ENCODE measurements around the gene LRRTM3. TPM values are rescaled to one million over a fixed set of nuclear protein-coding genes. Genes with fewer than 3 reads are reported as not detected.

Gene LRRTM3
- polyA plus RNA-seq, 1 experiment: not detected

DNA sequence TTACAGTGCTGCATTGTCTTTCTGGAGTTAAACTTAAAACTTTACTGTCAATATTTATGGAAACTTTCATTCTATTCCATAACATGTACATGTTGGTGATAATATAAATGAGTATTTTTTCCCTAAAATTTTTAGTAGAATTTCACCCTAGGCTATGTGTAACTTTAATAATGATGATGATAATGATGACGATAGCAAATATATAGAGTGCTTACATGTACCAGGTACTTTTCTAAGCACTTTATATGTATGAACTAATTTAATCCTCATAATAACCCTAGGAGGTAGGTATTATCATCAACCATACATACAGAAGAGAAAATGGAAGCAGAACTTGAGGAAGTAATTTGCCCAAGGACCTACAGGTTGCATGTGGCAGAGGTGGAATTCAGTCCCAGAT is 85.6 kb downstream of the LRRTM3 start:
- ChIA-PET POLR2A (no interaction called here), CTCF (interaction anchor here (0.6 kb wide), 1 partner anchor 309 kb away, joined by 4 read pairs; no protein-coding TSS in a partner anchor)
- Histone ChIP-seq H3K9me3 (ENCODE audit: control insufficient read depth, insufficient read depth, low read length) (no peaks in the 10 kb centered on the region), H3K27me3 (ENCODE audit: control insufficient read depth, insufficient read depth, low read length) (no peaks in the 10 kb centered on the region), H3K4me3 (ENCODE audit: low read depth, low read length) (no peak overlapping the region), H3K27ac (ENCODE audit: low read depth, low read length) (no peak overlapping the region)
- TF ChIP-seq, protein P1, sequence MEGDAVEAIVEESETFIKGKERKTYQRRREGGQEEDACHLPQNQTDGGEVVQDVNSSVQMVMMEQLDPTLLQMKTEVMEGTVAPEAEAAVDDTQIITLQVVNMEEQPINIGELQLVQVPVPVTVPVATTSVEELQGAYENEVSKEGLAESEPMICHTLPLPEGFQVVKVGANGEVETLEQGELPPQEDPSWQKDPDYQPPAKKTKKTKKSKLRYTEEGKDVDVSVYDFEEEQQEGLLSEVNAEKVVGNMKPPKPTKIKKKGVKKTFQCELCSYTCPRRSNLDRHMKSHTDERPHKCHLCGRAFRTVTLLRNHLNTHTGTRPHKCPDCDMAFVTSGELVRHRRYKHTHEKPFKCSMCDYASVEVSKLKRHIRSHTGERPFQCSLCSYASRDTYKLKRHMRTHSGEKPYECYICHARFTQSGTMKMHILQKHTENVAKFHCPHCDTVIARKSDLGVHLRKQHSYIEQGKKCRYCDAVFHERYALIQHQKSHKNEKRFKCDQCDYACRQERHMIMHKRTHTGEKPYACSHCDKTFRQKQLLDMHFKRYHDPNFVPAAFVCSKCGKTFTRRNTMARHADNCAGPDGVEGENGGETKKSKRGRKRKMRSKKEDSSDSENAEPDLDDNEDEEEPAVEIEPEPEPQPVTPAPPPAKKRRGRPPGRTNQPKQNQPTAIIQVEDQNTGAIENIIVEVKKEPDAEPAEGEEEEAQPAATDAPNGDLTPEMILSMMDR (IDR thresholded peaks at IDR 0.05; ENCODE audit: low read depth, low read length): no peak
- DNase-seq (ENCODE audit: low read depth, low spot score): no peak

DNA sequence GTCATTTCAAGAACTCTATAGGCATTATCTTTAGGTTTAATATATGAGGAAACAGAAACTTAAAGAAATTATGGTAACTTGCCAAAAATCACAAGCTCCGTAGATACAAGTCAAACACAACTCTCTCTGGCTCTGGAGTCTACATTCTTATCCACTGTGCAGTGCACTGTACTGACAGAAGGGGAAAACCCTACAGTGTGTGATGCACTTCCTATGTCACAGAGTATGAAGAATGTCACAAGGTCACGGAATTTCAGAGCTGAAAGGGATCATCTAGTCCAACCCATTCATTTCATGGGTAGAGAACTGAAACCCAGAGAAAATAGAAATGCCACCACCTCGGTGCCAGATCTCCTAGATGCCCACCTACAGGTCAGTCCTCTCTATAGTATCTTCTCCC is 86.1 kb downstream of the LRRTM3 start:
- H3K27ac ChIP-seq (ENCODE audit: low read depth, low read length): no peak overlapping the region
- H3K9me3 ChIP-seq (ENCODE audit: control insufficient read depth, insufficient read depth, low read length): no peaks in the 10 kb centered on the region
- no peaks in the 10 kb centered on the region for H3K27me3 ChIP-seq (ENCODE audit: control insufficient read depth, insufficient read depth, low read length)
- H3K4me3 ChIP-seq (ENCODE audit: low read depth, low read length): no peak overlapping the region
- ChIA-PET POLR2A (no interaction called here), CTCF (interaction anchor here (0.6 kb wide), 1 partner anchor 308 kb away, joined by 4 read pairs; no protein-coding TSS in a partner anchor)
- no peak for DNase-seq (ENCODE audit: low read depth, low spot score)
- TF ChIP-seq, protein P1 (IDR thresholded peaks at IDR 0.05; ENCODE audit: low read depth, low read length): no peak

DNA sequence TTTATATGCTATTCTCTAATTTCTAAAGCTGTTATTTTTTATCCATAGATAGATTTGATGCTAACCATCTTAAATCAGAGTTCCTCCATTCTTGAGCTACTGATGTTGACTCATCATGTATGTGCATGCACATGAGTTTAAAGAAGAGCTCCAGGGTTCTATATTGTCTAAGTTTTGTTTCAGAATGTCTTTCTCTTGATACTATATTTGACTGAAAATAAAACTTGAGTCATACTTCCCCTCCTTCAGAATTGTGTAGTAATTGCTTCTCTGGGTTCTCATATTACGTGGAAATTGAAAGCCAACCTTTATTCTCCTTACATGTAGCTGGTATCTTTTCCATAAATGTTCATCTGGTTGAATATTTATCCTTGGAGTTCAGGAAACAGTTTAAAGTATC is 89.4 kb downstream of the LRRTM3 start:
- ChIA-PET POLR2A (no interaction called here), CTCF (no interaction called here)
- no peak overlapping the region for H3K27ac ChIP-seq (ENCODE audit: low read depth, low read length)

DNA sequence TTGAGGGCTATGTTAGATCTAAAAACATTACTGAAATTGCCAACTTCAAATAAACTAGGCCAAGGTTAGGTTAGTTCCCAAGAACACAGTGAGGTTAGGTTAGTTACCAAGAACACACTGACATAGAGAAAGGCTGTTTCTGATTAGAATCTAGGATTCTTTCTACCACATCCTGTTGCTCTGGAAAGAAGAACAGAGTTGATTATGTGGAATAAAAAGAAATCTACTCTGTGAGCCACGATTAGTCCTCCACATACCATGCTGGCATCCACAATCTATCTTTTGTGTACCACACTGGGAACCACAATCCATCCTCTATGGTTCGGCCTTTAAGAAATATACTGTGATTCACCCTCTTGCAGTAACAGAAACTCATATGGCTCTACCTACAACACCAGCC is 91.4 kb downstream of the LRRTM3 start:
- TF ChIP-seq, protein P1 (IDR thresholded peaks at IDR 0.05; ENCODE audit: low read depth, low read length): no peak
- no peak overlapping the region for H3K4me3 ChIP-seq (ENCODE audit: low read depth, low read length)
- ChIA-PET CTCF (no interaction called here), POLR2A (no interaction called here)
- H3K27me3 ChIP-seq (ENCODE audit: control insufficient read depth, insufficient read depth, low read length): no peaks in the 10 kb centered on the region
- H3K9me3 ChIP-seq (ENCODE audit: control insufficient read depth, insufficient read depth, low read length): no peaks in the 10 kb centered on the region
- H3K27ac ChIP-seq (ENCODE audit: low read depth, low read length): no peak overlapping the region
- no peak for DNase-seq (ENCODE audit: low read depth, low spot score)

More for the DNA sequence above, 89.4 kb downstream of the LRRTM3 start:
- Histone ChIP-seq H3K4me3 (ENCODE audit: low read depth, low read length) (no peak overlapping the region), H3K9me3 (ENCODE audit: control insufficient read depth, insufficient read depth, low read length) (no peaks in the 10 kb centered on the region), H3K27me3 (ENCODE audit: control insufficient read depth, insufficient read depth, low read length) (no peaks in the 10 kb centered on the region)
- TF ChIP-seq, protein P1 (IDR thresholded peaks at IDR 0.05; ENCODE audit: low read depth, low read length): no peak
- DNase-seq (ENCODE audit: low read depth, low spot score): no peak

DNA sequence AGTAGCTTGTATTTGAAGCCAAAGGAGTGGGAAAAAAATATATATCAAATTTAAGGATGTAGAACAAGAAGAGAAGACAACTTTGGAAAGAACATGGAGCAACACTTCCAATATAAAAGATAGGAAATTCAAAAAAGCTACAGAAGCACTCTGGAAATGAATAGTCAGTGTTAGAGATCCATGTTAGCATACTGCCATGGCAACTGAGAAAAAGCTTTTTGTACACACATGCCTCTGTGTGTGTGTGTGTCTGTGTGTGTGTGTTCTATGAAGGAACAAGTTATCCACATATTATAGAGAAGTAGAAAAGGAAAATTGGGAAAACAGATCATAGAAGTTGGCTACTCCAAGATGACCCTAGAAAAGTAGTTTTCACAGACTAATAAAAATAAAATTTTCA is 96.3 kb downstream of the LRRTM3 start:
- H3K27ac ChIP-seq (ENCODE audit: low read depth, low read length): no peak overlapping the region
- ChIA-PET CTCF (no interaction called here), POLR2A (no interaction called here)
- no peak overlapping the region for H3K4me3 ChIP-seq (ENCODE audit: low read depth, low read length)
- TF ChIP-seq, protein P1 (IDR thresholded peaks at IDR 0.05; ENCODE audit: low read depth, low read length): no peak
- H3K27me3 ChIP-seq (ENCODE audit: control insufficient read depth, insufficient read depth, low read length): no peaks in the 10 kb centered on the region
- no peak for DNase-seq (ENCODE audit: low read depth, low spot score)
- no peaks in the 10 kb centered on the region for H3K9me3 ChIP-seq (ENCODE audit: control insufficient read depth, insufficient read depth, low read length)
